ENCODE measurements around the gene IL2RA. TPM values are rescaled to one million over a fixed set of nuclear protein-coding genes. Genes with fewer than 3 reads are reported as not detected.

The IL2RA gene
- total RNA-seq, 1 experiment from 2014 or later = 0.59 TPM

DNA sequence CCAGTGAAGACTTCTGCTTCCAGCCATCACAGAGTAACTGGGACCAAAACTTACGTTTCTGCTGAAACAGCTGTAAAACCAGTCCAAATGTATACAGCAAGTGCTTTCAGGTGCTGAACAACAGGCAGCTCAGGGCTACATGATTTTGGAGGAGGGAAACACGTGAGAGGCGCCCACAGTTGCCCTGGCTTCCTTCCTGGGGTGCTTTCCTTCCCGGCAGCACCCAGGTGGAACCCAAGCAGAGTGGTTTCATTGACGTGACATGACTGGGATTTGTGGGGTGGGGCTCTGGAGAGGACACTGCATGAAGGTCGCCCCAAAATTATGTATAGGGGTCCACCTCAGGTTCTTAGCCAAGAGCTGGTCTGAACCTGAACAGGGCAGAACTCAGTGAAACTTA is 34.2 kb downstream of the IL2RA start:
- BruUV-seq (replicated peaks) = no TSS peak
- H3K9me2 ChIP-seq (ENCODE audit: insufficient read depth) = no peaks in the 10 kb centered on the region
- H4K20me1 ChIP-seq (ENCODE audit: insufficient read depth) = no peaks in the 10 kb centered on the region
- no peak for ATAC-seq
- POLR2A ChIA-PET = no interaction called here
- no peaks in the 10 kb centered on the region for H3K79me2 ChIP-seq (ENCODE audit: insufficient read depth, low read length)
- CTCF ChIA-PET = interaction anchor here (1.7 kb wide), 1 partner anchor 14 kb away, joined by 6 read pairs; no protein-coding TSS in a partner anchor
- peaks cover 12 to 13% of the 10 kb centered on the region in 2 experiments; a peak in 3 of 4 replicates for H3K9me3 ChIP-seq (ENCODE audit: control insufficient read depth in 1 of 2, insufficient read depth in 1 of 2, low read depth in 1 of 2, low read length in 2 of 2)
- no peak for DNase-seq (ENCODE audit: low read depth, low spot score)
- no peak overlapping the region for H3K4me2 ChIP-seq (ENCODE audit: low read length)
- TF ChIP-seq FOSL1 (IDR thresholded peaks at IDR 0.05; ENCODE audit: low read depth) (no peak), SP1 (IDR thresholded peaks at IDR 0.05; ENCODE audit: low read depth) (no peak), ZFX (IDR thresholded peaks at IDR 0.05) (no peak), CEBPB (IDR thresholded peaks at IDR 0.05; ENCODE audit: low read depth) (no peak), TCF7L2 (IDR thresholded peaks at IDR 0.05; ENCODE audit: borderline replicate concordance, extremely low read depth, insufficient read depth, insufficient read length) (no peak), ZNF274 (IDR thresholded peaks at IDR 0.05; ENCODE audit: low read depth, low read length) (no peak), POLR2AphosphoS5 (IDR thresholded peaks at IDR 0.05; ENCODE audit: low read depth, low read length) (no peak), EGR1 (IDR thresholded peaks at IDR 0.05; ENCODE audit: low read depth) (no peak), YY1 (IDR thresholded peaks at IDR 0.05; ENCODE audit: extremely low read depth, insufficient replicate concordance, low read depth, low read length) (no peak), ELF1 (IDR thresholded peaks at IDR 0.05; ENCODE audit: borderline replicate concordance, low read depth) (no peak), RAD21 (IDR thresholded peaks at IDR 0.05; ENCODE audit: low read depth) (no peak), SRF (IDR thresholded peaks at IDR 0.05; ENCODE audit: low read depth) (no peak), EZH2 (IDR thresholded peaks at IDR 0.05) (no peak), POLR2A (IDR thresholded peaks at IDR 0.05; ENCODE audit: borderline replicate concordance, extremely low read depth, insufficient read depth, insufficient read length) (no peak), JUND (IDR thresholded peaks at IDR 0.05) (no peak), CBX3 (IDR thresholded peaks at IDR 0.05; ENCODE audit: low read depth) (no peak)
- TF ChIP-seq, protein P1, sequence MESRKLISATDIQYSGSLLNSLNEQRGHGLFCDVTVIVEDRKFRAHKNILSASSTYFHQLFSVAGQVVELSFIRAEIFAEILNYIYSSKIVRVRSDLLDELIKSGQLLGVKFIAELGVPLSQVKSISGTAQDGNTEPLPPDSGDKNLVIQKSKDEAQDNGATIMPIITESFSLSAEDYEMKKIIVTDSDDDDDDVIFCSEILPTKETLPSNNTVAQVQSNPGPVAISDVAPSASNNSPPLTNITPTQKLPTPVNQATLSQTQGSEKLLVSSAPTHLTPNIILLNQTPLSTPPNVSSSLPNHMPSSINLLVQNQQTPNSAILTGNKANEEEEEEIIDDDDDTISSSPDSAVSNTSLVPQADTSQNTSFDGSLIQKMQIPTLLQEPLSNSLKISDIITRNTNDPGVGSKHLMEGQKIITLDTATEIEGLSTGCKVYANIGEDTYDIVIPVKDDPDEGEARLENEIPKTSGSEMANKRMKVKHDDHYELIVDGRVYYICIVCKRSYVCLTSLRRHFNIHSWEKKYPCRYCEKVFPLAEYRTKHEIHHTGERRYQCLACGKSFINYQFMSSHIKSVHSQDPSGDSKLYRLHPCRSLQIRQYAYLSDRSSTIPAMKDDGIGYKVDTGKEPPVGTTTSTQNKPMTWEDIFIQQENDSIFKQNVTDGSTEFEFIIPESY (IDR thresholded peaks at IDR 0.05; ENCODE audit: extremely low read depth, insufficient replicate concordance, low read length) = no peak
- TF ChIP-seq, protein P2, sequence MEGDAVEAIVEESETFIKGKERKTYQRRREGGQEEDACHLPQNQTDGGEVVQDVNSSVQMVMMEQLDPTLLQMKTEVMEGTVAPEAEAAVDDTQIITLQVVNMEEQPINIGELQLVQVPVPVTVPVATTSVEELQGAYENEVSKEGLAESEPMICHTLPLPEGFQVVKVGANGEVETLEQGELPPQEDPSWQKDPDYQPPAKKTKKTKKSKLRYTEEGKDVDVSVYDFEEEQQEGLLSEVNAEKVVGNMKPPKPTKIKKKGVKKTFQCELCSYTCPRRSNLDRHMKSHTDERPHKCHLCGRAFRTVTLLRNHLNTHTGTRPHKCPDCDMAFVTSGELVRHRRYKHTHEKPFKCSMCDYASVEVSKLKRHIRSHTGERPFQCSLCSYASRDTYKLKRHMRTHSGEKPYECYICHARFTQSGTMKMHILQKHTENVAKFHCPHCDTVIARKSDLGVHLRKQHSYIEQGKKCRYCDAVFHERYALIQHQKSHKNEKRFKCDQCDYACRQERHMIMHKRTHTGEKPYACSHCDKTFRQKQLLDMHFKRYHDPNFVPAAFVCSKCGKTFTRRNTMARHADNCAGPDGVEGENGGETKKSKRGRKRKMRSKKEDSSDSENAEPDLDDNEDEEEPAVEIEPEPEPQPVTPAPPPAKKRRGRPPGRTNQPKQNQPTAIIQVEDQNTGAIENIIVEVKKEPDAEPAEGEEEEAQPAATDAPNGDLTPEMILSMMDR (IDR thresholded peaks at IDR 0.05 in 2 of 3, conservative IDR thresholded peaks at IDR 0.05 in 1 of 3; ENCODE audit: borderline replicate concordance in 1 of 3, insufficient read depth in 1 of 3, low read depth in 2 of 3, low read length in 2 of 3) = no peak
- TF ChIP-seq, protein P3, sequence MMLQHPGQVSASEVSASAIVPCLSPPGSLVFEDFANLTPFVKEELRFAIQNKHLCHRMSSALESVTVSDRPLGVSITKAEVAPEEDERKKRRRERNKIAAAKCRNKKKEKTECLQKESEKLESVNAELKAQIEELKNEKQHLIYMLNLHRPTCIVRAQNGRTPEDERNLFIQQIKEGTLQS (IDR thresholded peaks at IDR 0.05) = no peak
- TF ChIP-seq, protein P4, sequence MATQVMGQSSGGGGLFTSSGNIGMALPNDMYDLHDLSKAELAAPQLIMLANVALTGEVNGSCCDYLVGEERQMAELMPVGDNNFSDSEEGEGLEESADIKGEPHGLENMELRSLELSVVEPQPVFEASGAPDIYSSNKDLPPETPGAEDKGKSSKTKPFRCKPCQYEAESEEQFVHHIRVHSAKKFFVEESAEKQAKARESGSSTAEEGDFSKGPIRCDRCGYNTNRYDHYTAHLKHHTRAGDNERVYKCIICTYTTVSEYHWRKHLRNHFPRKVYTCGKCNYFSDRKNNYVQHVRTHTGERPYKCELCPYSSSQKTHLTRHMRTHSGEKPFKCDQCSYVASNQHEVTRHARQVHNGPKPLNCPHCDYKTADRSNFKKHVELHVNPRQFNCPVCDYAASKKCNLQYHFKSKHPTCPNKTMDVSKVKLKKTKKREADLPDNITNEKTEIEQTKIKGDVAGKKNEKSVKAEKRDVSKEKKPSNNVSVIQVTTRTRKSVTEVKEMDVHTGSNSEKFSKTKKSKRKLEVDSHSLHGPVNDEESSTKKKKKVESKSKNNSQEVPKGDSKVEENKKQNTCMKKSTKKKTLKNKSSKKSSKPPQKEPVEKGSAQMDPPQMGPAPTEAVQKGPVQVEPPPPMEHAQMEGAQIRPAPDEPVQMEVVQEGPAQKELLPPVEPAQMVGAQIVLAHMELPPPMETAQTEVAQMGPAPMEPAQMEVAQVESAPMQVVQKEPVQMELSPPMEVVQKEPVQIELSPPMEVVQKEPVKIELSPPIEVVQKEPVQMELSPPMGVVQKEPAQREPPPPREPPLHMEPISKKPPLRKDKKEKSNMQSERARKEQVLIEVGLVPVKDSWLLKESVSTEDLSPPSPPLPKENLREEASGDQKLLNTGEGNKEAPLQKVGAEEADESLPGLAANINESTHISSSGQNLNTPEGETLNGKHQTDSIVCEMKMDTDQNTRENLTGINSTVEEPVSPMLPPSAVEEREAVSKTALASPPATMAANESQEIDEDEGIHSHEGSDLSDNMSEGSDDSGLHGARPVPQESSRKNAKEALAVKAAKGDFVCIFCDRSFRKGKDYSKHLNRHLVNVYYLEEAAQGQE (IDR thresholded peaks at IDR 0.05; ENCODE audit: low read depth) = no peak
- no peaks in the 10 kb centered on the region for H3K27me3 ChIP-seq (ENCODE audit: insufficient read depth, low read length)
- no peaks in the 10 kb centered on the region for H3K4me1 ChIP-seq (ENCODE audit: control insufficient read depth in 1 of 2, insufficient read depth in 2 of 2, low read length in 2 of 2)
- H2AFZ ChIP-seq (ENCODE audit: low read depth, low read length, poor library complexity, severe bottlenecking) = no peak overlapping the region
- no peak overlapping the region for H3K27ac ChIP-seq (ENCODE audit: low read depth, low read length)
- RAD21 ChIA-PET (ENCODE audit: low non-redundant PET in 1 of 2, low total read pairs in 2 of 2, uncharacterized antibody in 2 of 2, unreplicated experiment in 2 of 2) = no interaction called here
- intact Hi-C loops (cut with micrococcal nuclease) = no loop called here
- H3K36me3 ChIP-seq (ENCODE audit: control insufficient read depth in 1 of 2, insufficient read depth in 2 of 2, low read length in 2 of 2) = no peaks in the 10 kb centered on the region
- no peak overlapping the region for H3K4me3 ChIP-seq (replicated peaks in 1 of 2; ENCODE audit: low read depth in 1 of 2, low read length in 2 of 2)
- H3K9ac ChIP-seq (ENCODE audit: low read length) = no peak overlapping the region

Data from HCT116 (cell line).